HEK293 (cell line): ENCODE results near the gene SERPINE3.

Source experiments
- ZNF2 ChIP-seq: fragments of 450-650 bp; formaldehyde crosslinking; IDR thresholded peaks from 2 replicates; pipeline ENCODE4 v1.5.1; 2016; ENCODE audit warnings: missing biosample characterization, missing genetic modification characterization
- ZNF280D ChIP-seq: fragments of 450-650 bp; formaldehyde crosslinking; IDR thresholded peaks from 2 replicates; pipeline ENCODE4 v1.5.1; 2016; ENCODE audit warnings: missing biosample characterization, missing genetic modification characterization
- ZNF311 ChIP-seq: fragments of 450-650 bp; formaldehyde crosslinking; IDR thresholded peaks from 2 replicates; pipeline ENCODE4 v1.5.1; 2017; ENCODE audit warnings: missing biosample characterization, missing genetic modification characterization, borderline replicate concordance

DNA sequence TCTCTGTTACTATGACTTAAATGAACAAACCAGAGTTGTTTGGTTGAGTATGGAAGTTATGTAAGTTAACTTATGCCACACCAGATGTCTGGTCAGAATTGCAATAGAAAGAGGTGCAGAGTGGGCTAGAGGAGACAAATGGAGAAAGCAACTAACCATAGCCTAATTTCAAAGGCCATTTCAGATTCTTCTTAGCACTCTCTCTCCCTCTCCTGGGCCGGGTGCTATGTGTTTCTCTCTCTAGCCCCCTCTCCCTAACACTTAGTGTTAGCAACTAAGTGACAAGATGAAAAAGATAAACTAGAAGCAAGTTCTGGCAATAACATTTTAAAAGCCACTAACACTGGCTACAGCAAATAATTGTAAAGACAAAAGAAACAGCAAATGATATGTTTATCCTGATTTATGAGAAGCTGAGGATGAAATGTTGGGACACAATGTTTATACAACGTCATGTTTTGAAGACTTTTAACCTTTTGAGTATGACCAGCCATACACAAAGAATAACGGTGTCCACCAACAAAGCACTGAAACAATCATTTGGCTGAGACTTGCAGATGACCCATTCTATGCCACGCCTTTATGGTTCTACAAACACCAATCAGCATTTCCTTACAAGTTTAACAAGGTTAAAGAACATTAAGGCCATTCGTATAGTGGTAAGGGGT lies 18.6 kb downstream of the SERPINE3 start:
- TF ChIP-seq ZNF280D (no peak), ZNF311 (tag by site-specific recombination) (no peak), ZNF2 (tag by site-specific recombination) (no peak)
